CD14-positive monocyte (primary cell): ENCODE results near the gene MRGPRF. TPM values are rescaled to one million over a fixed set of nuclear protein-coding genes. Genes with fewer than 3 reads are reported as not detected.

ENCODE experiments used
- DNase-seq, 3 donors: peaks; one replicate each; pipeline ENCODE4 v3.0.0-alpha.2; 2011 to 2022
- H2AFZ ChIP-seq: 2 replicates; pipeline ENCODE4 v1.6.0; 2012; ENCODE audit warnings: mild to moderate bottlenecking, low read depth, low read length, inconsistent platforms; ENCODE audit not compliant: insufficient read depth, poor library complexity, severe bottlenecking
- H3K27ac ChIP-seq, 2 donors: 1 replicate in 1 of 2; 2 replicates in 1 of 2; pipeline ENCODE4 v1.5.1; 2012 to 2013; ENCODE audit warnings: low read length in 2 of 2, control low read depth in 1 of 2, inconsistent platforms in 1 of 2, low read depth in 1 of 2, mild to moderate bottlenecking in 1 of 2
- H3K27me3 ChIP-seq, 2 donors: one replicate each; pipeline versions ENCODE4 v1.6.0 to v1.6.1; 2011 to 2013; ENCODE audit warnings: low read length in 2 of 2; ENCODE audit not compliant: control insufficient read depth in 2 of 2, insufficient read depth in 2 of 2
- H3K36me3 ChIP-seq, 2 donors: replicated peaks in 1 of 2; 1 replicate in 1 of 2; 2 replicates in 1 of 2; pipeline versions ENCODE4 v1.5.1 to v1.6.1; 2012 to 2013; ENCODE audit warnings: low read length in 2 of 2, control low read depth in 1 of 2, inconsistent platforms in 1 of 2, mild to moderate bottlenecking in 1 of 2; ENCODE audit not compliant: insufficient read depth in 2 of 2, control insufficient read depth in 1 of 2
- H3K4me1 ChIP-seq, 2 donors: 1 replicate in 1 of 2; 2 replicates in 1 of 2; pipeline versions ENCODE4 v1.5.1 to v1.6.1; 2012 to 2013; ENCODE audit warnings: low read length in 2 of 2, control low read depth in 1 of 2, inconsistent platforms in 1 of 2, mild to moderate bottlenecking in 1 of 2, moderate library complexity in 1 of 2; ENCODE audit not compliant: insufficient read depth in 2 of 2, control insufficient read depth in 1 of 2
- H3K4me2 ChIP-seq: replicated peaks from 2 replicates; pipeline ENCODE3; 2012; ENCODE audit warnings: low read length, moderate library complexity, mild to moderate bottlenecking; ENCODE audit not compliant: poor library complexity, severe bottlenecking; ENCODE audit errors: extremely low read depth
- H3K4me3 ChIP-seq, 3 experiments: fragments of 200-600 bp in 1 of 3; sonication (generic) in 1 of 3; replicated peaks in 1 of 3; 1 replicate in 2 of 3; 2 replicates in 1 of 3; pipeline ENCODE4 v1.5.1; 2011 to 2013; ENCODE audit warnings: low read length in 3 of 3, mild to moderate bottlenecking in 3 of 3, control low read depth in 2 of 3, low read depth in 2 of 3, inconsistent platforms in 1 of 3, moderate library complexity in 1 of 3
- H3K79me2 ChIP-seq: 2 replicates; pipeline ENCODE4 v1.6.0; 2012; ENCODE audit warnings: mild to moderate bottlenecking, control low read depth, inconsistent platforms, low read length, moderate library complexity; ENCODE audit not compliant: insufficient read depth
- H3K9ac ChIP-seq: 2 replicates; pipeline ENCODE4 v1.6.0; 2017; ENCODE audit warnings: low read length, mild to moderate bottlenecking; ENCODE audit not compliant: insufficient read depth, poor library complexity, severe bottlenecking
- H3K9me3 ChIP-seq, 2 donors: replicated peaks in 1 of 2; 1 replicate in 1 of 2; 2 replicates in 1 of 2; pipeline versions ENCODE4 v1.5.1 to v1.6.1; 2012 to 2013; ENCODE audit warnings: low read length in 2 of 2, control low read depth in 1 of 2; ENCODE audit not compliant: control insufficient read depth in 1 of 2, insufficient read depth in 1 of 2
- H4K20me1 ChIP-seq: 2 replicates; pipeline ENCODE4 v1.6.0; 2012; ENCODE audit warnings: mild to moderate bottlenecking, low read length, control low read depth, moderate library complexity; ENCODE audit not compliant: insufficient read depth
- H3K27ac Mint-ChIP-seq, 7 donors: one replicate each; pipeline ENCODE4 v1.8.0; 2020; ENCODE audit warnings: mild to moderate bottlenecking in 7 of 7, mixed read lengths in 7 of 7, moderate library complexity in 6 of 7, inconsistent platforms in 2 of 7
- H3K27me3 Mint-ChIP-seq, 3 donors: one replicate each; pipeline ENCODE4 v1.8.0; 2021 to 2022; ENCODE audit warnings: low read depth in 3 of 3, mild to moderate bottlenecking in 3 of 3, mixed read lengths in 3 of 3, moderate library complexity in 3 of 3, inconsistent platforms in 1 of 3
- H3K36me3 Mint-ChIP-seq, 2 donors: one replicate each; pipeline ENCODE4 v1.8.0; 2020; ENCODE audit warnings: mixed read lengths in 2 of 2, inconsistent platforms in 1 of 2, mild to moderate bottlenecking in 1 of 2
- H3K4me1 Mint-ChIP-seq: one replicate; pipeline ENCODE4 v1.8.0; 2020; ENCODE audit warnings: mild to moderate bottlenecking, mixed read lengths
- H3K4me3 Mint-ChIP-seq, 2 donors: one replicate each; pipeline ENCODE4 v1.8.0; 2020; ENCODE audit warnings: mild to moderate bottlenecking in 2 of 2, mixed read lengths in 2 of 2, moderate library complexity in 1 of 2
- H3K9me3 Mint-ChIP-seq, 7 donors: one replicate each; pipeline ENCODE4 v1.8.0; 2020 to 2022; ENCODE audit warnings: mixed read lengths in 7 of 7, mild to moderate bottlenecking in 6 of 7, moderate library complexity in 6 of 7, inconsistent platforms in 2 of 7
- WGBS: methylation state at CpG from one replicate; pipeline ENCODE4 v1.1.5; 2013; ENCODE audit warnings: missing lambda C conversion rate; ENCODE audit not compliant: insufficient coverage; 5-methylcytosine and 5-hydroxymethylcytosine counted together
- intact Hi-C, 2 donors: fragments of 100-400 bp; cut with micrococcal nuclease; formaldehyde crosslinking; loops; one replicate each; pipeline versions ENCODE4 v1.15.0 to v1.15.1; 2023
- polyA plus RNA-seq, 3 donors: library from polyadenylated mRNA; depleted of rRNA in 1 of 3; unstranded in 2 of 3; stranded (reverse) in 1 of 3; fragments of 300-500 nt in 2 of 3; fragments of >200 nt in 1 of 3; fragmentation: Illumina TruSeq in 2 of 3; gene quantifications; 1 replicate in 2 of 3; 2 replicates in 1 of 3; pipeline ENCODE4 v1.2.3, GENCODE V29; 2012 to 2021
- TF ChIP-seq, protein P1 (sequence below): fragments of 200-600 bp; IDR thresholded peaks from one replicate; pipeline ENCODE4 v1.8.0; 2022; ENCODE audit warnings: antibody characterized with exemption, mild to moderate bottlenecking

Gene MRGPRF
- polyA plus RNA-seq, 3 donors: 0.22 to 0.23 TPM; not detected in 1

DNA sequence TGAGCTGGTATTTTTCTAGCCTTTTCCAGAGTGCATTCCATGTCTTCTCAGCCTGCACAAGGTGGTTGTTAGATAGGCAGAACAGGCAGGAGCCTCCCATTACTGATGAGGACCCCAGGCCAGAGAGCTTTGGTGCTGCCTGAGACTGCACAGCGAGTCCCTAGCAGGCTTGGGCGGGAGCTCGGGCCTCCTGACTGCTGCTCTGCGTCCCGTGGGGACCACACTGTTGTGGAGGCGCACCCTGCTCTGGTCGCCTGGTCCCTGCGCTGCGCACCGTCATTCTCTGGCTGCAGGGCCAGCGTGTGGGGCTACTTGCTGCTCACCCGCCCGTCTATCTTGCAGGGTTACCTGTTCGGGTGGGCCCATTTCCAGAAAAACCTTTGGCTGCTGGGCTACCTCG, 44.2 kb upstream of the MRGPRF start:
- Mint-ChIP-seq H3K9me3 (peaks cover 0 to 2% (median 0%) of the 10 kb centered on the region in 7 donors), H3K4me3 (no peak overlapping the region), H3K27me3 (peaks cover 0 to 2% (median 2%) of the 10 kb centered on the region in 3 donors), H3K27ac (peak overlapping the region in 4 of 7 donors; percentile 25 to 72 (median 46)), H3K4me1 (peaks cover 28% of the 10 kb centered on the region), H3K36me3 (peaks cover 65 to 86% of the 10 kb centered on the region in 2 donors)
- no peak overlapping the region for H3K4me2 ChIP-seq
- no peak overlapping the region for H3K4me3 ChIP-seq
- peaks cover 96% of the 10 kb centered on the region for H3K79me2 ChIP-seq
- intact Hi-C loops: no loop called here
- no peak overlapping the region for H3K9ac ChIP-seq
- no peak for DNase-seq
- H3K4me1 ChIP-seq: peaks cover 22 to 37% of the 10 kb centered on the region in 2 donors
- H3K9me3 ChIP-seq: no peaks in the 10 kb centered on the region
- H3K36me3 ChIP-seq: peaks cover 77 to 89% of the 10 kb centered on the region in 2 donors
- H3K27me3 ChIP-seq: no peaks in the 10 kb centered on the region
- WGBS: 97% methylated on average over 15 of the region's 15 CpGs
- TF ChIP-seq, protein P1, sequence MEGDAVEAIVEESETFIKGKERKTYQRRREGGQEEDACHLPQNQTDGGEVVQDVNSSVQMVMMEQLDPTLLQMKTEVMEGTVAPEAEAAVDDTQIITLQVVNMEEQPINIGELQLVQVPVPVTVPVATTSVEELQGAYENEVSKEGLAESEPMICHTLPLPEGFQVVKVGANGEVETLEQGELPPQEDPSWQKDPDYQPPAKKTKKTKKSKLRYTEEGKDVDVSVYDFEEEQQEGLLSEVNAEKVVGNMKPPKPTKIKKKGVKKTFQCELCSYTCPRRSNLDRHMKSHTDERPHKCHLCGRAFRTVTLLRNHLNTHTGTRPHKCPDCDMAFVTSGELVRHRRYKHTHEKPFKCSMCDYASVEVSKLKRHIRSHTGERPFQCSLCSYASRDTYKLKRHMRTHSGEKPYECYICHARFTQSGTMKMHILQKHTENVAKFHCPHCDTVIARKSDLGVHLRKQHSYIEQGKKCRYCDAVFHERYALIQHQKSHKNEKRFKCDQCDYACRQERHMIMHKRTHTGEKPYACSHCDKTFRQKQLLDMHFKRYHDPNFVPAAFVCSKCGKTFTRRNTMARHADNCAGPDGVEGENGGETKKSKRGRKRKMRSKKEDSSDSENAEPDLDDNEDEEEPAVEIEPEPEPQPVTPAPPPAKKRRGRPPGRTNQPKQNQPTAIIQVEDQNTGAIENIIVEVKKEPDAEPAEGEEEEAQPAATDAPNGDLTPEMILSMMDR: no peak
- H4K20me1 ChIP-seq: peaks cover 99% of the 10 kb centered on the region
- H2AFZ ChIP-seq: no peak overlapping the region
- no peak overlapping the region for H3K27ac ChIP-seq

- peaks cover 42% of the 10 kb centered on the region for H3K4me1 Mint-ChIP-seq
- H3K9me3 Mint-ChIP-seq: peaks cover 0 to 2% (median 0%) of the 10 kb centered on the region in 7 donors
- Histone ChIP-seq H3K27me3 (no peaks in the 10 kb centered on the region), H3K36me3 (peaks cover 64 to 82% of the 10 kb centered on the region in 2 donors), H3K4me3 (peak overlapping the region in 1 of 3 experiments; percentile 41), H2AFZ (no peak overlapping the region), H3K27ac (peak overlapping the region; percentile 58 to 79), H3K4me2 (peak overlapping the region; percentile 43), H3K9me3 (no peaks in the 10 kb centered on the region), H4K20me1 (peaks cover 99% of the 10 kb centered on the region), H3K4me1 (peaks cover 36 to 51% of the 10 kb centered on the region in 2 donors), H3K9ac (no peak overlapping the region), H3K79me2 (peaks cover 96% of the 10 kb centered on the region)
- no peak overlapping the region for H3K4me3 Mint-ChIP-seq
- peaks cover 63 to 81% of the 10 kb centered on the region in 2 donors for H3K36me3 Mint-ChIP-seq
- peak overlapping the region; percentile 66 to 93 (median 79) for H3K27ac Mint-ChIP-seq
- TF ChIP-seq, protein P1: no peak
- peaks cover 0 to 2% (median 0%) of the 10 kb centered on the region in 3 donors for H3K27me3 Mint-ChIP-seq
- peak; percentile 79 to 93 (median 82) for DNase-seq
- intact Hi-C loops: no loop called here
- WGBS: 12% methylated on average over 15 of the region's 22 CpGs
Observed at GRCh38 chr11:69055598-69056516, 42.8 kb upstream of the MRGPRF start.
